Testis (tissue), 2 donors: ENCODE measurements around the gene KIF26B.

Experiments used
- CTCF ChIP-seq, 3 experiments: fragments of 450-650 bp in 2 of 3; fragments of 200-600 bp in 1 of 3; sonication (generic) in 1 of 3; IDR thresholded peaks; one replicate each; pipeline ENCODE4 v1.5.1; 2016 to 2019; ENCODE audit warnings: antibody characterized with exemption in 3 of 3, mild to moderate bottlenecking in 2 of 3, moderate library complexity in 1 of 3
- POLR2A ChIP-seq: fragments of 450-650 bp; IDR thresholded peaks from one replicate; pipeline ENCODE4 v1.6.1; 2017; ENCODE audit warnings: antibody characterized with exemption, mild to moderate bottlenecking, moderate library complexity

GRCh38 chr1:245684571-245684970 is 529.8 kb downstream of the KIF26B start:
- TF ChIP-seq CTCF (IDR thresholded peaks at IDR 0.05) (no peak), POLR2A (no peak)
